ENCODE data around the gene ZNF638. TPM values are rescaled to one million over a fixed set of nuclear protein-coding genes. Genes with fewer than 3 reads are reported as not detected.

Gene ZNF638
- total RNA-seq, 1 experiment from 2014 or later, result 109 TPM

DNA sequence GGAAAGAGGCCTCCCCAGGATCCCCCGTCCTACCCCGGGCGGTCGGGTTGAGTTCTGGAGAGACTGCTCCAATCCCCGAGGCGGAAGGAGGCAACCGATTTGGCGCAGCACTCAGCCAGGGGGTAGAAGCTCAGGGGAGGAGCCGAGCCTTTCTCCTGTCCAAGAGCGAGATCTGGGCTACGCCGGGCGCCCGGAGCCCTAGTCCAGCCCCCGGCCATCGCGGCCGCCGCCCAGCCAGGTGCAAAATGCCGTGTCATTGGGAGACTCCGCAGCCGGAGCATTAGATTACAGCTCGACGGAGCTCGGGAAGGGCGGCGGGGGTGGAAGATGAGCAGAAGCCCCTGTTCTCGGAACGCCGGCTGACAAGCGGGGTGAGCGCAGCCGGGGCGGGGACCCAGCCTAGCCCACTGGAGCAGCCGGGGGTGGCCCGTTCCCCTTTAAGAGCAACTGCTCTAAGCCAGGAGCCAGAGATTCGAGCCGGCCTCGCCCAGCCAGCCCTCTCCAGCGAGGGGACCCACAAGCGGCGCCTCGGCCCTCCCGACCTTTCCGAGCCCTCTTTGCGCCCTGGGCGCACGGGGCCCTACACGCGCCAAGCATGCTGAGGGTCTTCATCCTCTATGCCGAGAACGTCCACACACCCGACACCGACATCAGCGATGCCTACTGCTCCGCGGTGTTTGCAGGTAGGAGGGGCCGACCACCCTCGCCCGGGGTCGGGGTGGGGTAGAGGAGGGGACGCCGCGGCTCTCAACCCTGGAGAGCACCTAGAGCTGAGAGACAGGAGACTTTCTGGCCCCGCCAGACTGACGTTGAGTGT is 122.0 kb downstream of the ZNF638 start, which contains the start of gene DYSF (continued):
- TF ChIP-seq, protein P1, sequence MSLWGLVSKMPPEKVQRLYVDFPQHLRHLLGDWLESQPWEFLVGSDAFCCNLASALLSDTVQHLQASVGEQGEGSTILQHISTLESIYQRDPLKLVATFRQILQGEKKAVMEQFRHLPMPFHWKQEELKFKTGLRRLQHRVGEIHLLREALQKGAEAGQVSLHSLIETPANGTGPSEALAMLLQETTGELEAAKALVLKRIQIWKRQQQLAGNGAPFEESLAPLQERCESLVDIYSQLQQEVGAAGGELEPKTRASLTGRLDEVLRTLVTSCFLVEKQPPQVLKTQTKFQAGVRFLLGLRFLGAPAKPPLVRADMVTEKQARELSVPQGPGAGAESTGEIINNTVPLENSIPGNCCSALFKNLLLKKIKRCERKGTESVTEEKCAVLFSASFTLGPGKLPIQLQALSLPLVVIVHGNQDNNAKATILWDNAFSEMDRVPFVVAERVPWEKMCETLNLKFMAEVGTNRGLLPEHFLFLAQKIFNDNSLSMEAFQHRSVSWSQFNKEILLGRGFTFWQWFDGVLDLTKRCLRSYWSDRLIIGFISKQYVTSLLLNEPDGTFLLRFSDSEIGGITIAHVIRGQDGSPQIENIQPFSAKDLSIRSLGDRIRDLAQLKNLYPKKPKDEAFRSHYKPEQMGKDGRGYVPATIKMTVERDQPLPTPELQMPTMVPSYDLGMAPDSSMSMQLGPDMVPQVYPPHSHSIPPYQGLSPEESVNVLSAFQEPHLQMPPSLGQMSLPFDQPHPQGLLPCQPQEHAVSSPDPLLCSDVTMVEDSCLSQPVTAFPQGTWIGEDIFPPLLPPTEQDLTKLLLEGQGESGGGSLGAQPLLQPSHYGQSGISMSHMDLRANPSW (CRISPR knock-in tag; conservative IDR thresholded peaks at IDR 0.05; ENCODE audit: low read depth), result no peak
- TF ChIP-seq JUN (CRISPR knock-in tag; IDR thresholded peaks at IDR 0.05), result 0 out of 2 replicates have a peak, but pooled peaks have one; percentile 25
- TF ChIP-seq, protein P2, sequence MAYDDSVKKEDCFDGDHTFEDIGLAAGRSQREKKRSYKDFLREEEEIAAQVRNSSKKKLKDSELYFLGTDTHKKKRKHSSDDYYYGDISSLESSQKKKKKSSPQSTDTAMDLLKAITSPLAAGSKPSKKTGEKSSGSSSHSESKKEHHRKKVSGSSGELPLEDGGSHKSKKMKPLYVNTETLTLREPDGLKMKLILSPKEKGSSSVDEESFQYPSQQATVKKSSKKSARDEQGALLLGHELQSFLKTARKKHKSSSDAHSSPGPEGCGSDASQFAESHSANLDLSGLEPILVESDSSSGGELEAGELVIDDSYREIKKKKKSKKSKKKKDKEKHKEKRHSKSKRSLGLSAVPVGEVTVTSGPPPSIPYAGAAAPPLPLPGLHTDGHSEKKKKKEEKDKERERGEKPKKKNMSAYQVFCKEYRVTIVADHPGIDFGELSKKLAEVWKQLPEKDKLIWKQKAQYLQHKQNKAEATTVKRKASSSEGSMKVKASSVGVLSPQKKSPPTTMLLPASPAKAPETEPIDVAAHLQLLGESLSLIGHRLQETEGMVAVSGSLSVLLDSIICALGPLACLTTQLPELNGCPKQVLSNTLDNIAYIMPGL (CRISPR knock-in tag; IDR thresholded peaks at IDR 0.05), result no peak; the same call in none of the 2 replicates
- TF ChIP-seq ZNF512 (CRISPR knock-in tag; IDR thresholded peaks at IDR 0.05; ENCODE audit: borderline replicate concordance), result no peak
- no peak for TF ChIP-seq GTF2I (CRISPR knock-in tag; conservative IDR thresholded peaks at IDR 0.05)
- TF ChIP-seq NFE2L1 (CRISPR knock-in tag; IDR thresholded peaks at IDR 0.05), result peak; percentile 60; the same call in 1 of the 2 replicates

- no peak overlapping the region for H3K27ac Mint-ChIP-seq
- H3K9me3 Mint-ChIP-seq, result no peaks in the 10 kb centered on the region
- H3K4me1 Mint-ChIP-seq, result peaks cover 67% of the 10 kb centered on the region
- peaks cover 3% of the 10 kb centered on the region; the same call in 1 of the 2 replicates for H3K36me3 Mint-ChIP-seq
- peaks cover 59% of the 10 kb centered on the region for H3K27me3 Mint-ChIP-seq (ENCODE audit: low read depth)
- TF ChIP-seq OVOL2 (CRISPR knock-in tag; IDR thresholded peaks at IDR 0.05; ENCODE audit: borderline replicate concordance) (no peak), SMAD3 (CRISPR knock-in tag; IDR thresholded peaks at IDR 0.05; ENCODE audit: borderline replicate concordance) (0 out of 2 replicates have a peak, but pooled peaks have one; percentile 20), IRF2 (CRISPR knock-in tag; IDR thresholded peaks at IDR 0.05; ENCODE audit: borderline replicate concordance, low read depth) (no peak), ESRRA (CRISPR knock-in tag; IDR thresholded peaks at IDR 0.05; ENCODE audit: borderline replicate concordance) (no peak), NR2C2 (CRISPR knock-in tag; IDR thresholded peaks at IDR 0.05) (no peak), ETV6 (CRISPR knock-in tag; IDR thresholded peaks at IDR 0.05) (0 out of 2 replicates have a peak, but pooled peaks have one; percentile 2), ZNF671 (CRISPR knock-in tag; IDR thresholded peaks at IDR 0.05) (no peak), ZNF232 (CRISPR knock-in tag; IDR thresholded peaks at IDR 0.05) (0 out of 2 replicates have a peak, but pooled peaks have one; percentile 31), MYBL2 (CRISPR knock-in tag; IDR thresholded peaks at IDR 0.05) (0 out of 2 replicates have a peak, but pooled peaks have one; percentile 26), MLX (CRISPR knock-in tag; IDR thresholded peaks at IDR 0.05) (no peak)
- TF ChIP-seq, protein P3, sequence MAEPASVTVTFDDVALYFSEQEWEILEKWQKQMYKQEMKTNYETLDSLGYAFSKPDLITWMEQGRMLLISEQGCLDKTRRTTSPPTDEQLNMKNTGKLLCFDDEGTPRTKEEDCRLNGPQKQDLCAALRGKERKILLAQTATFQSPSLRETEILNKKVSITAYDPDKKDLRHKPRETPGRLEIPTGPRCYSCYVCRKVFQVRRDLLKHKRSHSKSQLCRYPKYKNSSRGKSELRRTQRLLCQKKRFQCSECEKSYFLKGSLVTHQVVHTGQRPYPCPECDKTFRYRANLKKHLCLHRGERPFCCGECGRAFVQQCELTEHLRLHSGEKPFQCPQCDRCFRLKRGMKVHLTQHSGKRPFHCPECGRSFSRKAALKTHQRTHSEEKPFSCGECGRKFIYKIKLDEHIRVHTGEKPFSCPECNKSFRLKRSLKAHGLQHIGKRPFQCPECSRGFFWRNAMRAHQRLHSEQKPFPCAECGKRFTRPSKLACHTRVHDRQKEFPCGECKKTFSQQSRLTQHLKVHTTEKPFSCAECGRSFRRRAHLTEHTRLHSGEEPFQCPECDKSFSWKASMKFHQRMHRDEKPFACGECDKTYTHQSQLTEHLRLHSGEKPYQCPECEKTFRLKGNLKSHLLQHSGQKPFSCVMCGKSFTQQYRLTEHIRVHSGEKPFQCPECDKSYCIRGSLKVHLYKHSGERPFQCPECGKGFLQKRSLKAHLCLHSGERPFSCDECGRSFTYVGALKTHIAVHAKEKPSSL (CRISPR knock-in tag; conservative IDR thresholded peaks at IDR 0.05), result no peak
- peak; percentile 12 for ATAC-seq
- peak overlapping the region; percentile 65 for H3K4me3 Mint-ChIP-seq
- POLR2A ChIA-PET, result interaction anchor here (1.4 kb wide), 1 partner anchor 177 kb away, joined by 4 read pairs; no protein-coding TSS in a partner anchor
- DNase-seq (ENCODE audit: low spot score), result peak; percentile 52
- CTCF ChIA-PET, result interaction anchor here (1.0 to 10.2 kb wide), 17 partner anchors 11 to 354 kb away, joined by 3 to 108 read pairs (median 5); partner anchors contain the start of genes PAIP2B and ZNF638
Measured at GRCh38 chr2:71454221-71455010, 122.8 kb downstream of the ZNF638 start.
